GM10248 (cell line): ENCODE results near the gene BPIFB4.

ENCODE experiments used
- CTCF ChIA-PET: fragments of 300-600 bp; sonication (Branson Sonifier 250); formaldehyde crosslinking; extraction: SDS; loops from one replicate; lab custom pipeline; 2021; ENCODE audit warnings: antibody characterized with exemption; lab: Yijun Ruan, JAX
- POLR2A ChIA-PET: fragments of 350-650 bp; sonication (Branson Sonifier 250); formaldehyde crosslinking; extraction: SDS; loops from one replicate; lab custom pipeline; 2020; ENCODE audit warnings: antibody characterized with exemption; lab: Yijun Ruan, JAX
- DNase-seq: peaks from one replicate; pipeline ENCODE4 v3.0.0; 2012; ENCODE audit errors: extremely low spot score
- CTCF ChIP-seq: IDR thresholded peaks from 2 replicates; pipeline ENCODE4 v1.5.1; 2012; ENCODE audit warnings: mild to moderate bottlenecking, low read depth; ENCODE audit errors: extremely low read depth, missing control alignments, control extremely low read depth

The BPIFB4 gene

DNA sequence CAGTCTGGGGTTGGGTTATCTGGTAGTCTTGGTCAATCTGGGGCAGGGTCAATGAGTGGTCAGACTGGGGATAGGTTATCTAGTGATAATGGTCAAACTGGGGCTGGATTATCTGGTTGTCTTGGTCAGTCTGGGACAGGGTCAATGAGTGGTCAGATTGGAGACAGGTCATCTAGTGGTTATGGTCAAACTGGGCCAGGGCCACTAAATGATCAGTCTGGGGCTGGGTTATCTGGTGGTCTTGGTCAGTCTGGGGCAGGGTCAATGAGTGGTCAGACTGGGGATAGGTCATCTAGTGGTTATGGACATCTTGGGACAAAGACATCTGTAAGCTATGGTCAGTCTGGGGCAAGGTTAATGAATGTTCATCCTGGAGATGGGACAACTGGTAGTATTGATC is 60.0 kb downstream of the BPIFB4 start:
- ChIA-PET CTCF (no interaction called here), POLR2A (no interaction called here)
- DNase-seq, result no peak
- no peak for TF ChIP-seq CTCF

DNA sequence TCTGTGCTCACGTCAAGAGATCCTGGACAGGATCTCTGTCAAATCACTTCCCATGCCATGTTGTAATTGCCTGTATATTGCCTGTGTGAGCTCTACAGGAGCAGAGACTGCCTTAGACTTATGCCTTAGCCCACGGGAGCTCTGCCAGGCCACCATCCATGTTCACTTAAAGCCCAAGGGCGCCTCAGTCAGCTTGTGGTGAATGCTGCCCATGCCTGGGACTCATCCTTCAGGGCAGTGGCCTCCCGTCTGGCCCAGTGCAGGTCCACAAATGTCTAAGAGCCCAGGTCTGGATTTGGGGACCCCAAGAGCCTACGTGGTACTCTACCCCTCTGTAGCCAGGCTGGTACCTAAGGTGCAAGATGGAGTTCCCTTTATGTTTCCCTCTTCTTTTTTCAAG is 66.1 kb downstream of the BPIFB4 start:
- no peak for TF ChIP-seq CTCF
- ChIA-PET POLR2A (no interaction called here), CTCF (interaction anchor here (1.0 kb wide), 1 partner anchor 11 kb away, joined by 3 read pairs; no protein-coding TSS in a partner anchor)
- DNase-seq, result no peak

GRCh38 chr20:33147299-33147698 is 67.9 kb downstream of the BPIFB4 start:
- TF ChIP-seq CTCF, result no peak
- DNase-seq, result no peak
- ChIA-PET POLR2A (no interaction called here), CTCF (no interaction called here)

DNA sequence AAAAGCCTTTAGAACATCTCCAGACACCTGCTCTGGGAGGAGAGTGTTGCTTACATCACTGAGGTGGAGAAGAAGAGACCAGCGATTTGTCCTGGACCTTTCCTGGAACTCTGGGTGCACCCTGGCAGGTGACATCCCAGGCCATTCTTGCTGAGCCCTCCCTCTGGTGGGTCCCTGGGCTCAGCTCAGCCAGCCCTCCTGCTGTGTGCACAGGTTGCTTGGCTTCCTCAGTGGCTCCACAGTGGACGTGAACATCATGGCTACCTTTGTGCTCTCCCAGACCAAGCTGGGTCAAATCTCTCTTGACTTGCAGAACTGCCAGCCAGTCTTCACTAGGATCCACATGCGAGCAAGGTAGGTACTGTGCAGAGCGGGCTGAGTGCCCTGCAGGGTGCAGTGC is 68.6 kb downstream of the BPIFB4 start:
- no peak for TF ChIP-seq CTCF
- POLR2A ChIA-PET, result no interaction called here
- no peak for DNase-seq
- CTCF ChIA-PET, result no interaction called here

- ChIA-PET CTCF (interaction anchor here (1.0 to 1.1 kb wide), 2 partner anchors 10 to 58 kb away, joined by 3 to 4 read pairs; no protein-coding TSS in a partner anchor), POLR2A (no interaction called here)
- TF ChIP-seq CTCF, result no peak
- DNase-seq, result no peak
These were observed 74.8 kb downstream of the BPIFB4 start for GRCh38 chr20:33154252-33154651.

DNA sequence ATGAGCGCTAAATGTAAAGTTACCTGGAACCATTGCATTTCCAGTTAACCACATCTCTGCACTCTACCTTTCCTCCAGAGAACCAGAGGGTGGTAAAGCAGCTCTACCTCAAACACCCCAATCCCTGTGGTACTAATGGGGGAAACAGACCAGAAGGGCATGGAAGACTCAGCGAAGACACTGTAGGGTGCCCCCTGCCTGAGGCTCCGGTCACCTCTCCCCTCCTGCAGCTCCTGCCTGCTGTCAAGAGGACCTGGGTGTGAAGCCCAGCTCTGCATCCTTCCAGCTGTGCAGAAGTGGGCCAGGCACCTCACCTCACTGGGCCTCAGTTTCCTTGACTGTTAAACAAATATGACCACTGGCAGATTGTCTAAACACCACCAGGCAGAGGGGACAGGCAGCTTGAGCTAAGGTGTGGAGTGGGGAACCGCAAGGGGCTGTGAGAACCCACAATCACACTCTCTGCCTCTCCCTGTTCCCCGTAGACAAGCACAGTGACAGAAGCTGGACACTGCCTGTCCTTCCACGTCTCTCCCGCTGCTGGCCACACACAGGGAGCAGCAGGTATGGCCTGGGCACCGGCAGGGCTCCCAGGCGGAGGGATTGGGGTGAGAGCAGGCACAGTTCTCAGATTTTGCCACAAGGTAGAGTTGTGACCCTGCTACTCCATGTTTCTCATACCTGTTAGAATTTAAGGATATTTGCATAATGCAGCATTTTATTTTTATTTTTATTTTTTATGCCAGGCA is 79.4 kb downstream of the BPIFB4 start:
- ChIA-PET CTCF (no interaction called here), POLR2A (no interaction called here)
- no peak for TF ChIP-seq CTCF
- DNase-seq, result no peak
